HepG2 (cell line): ENCODE data around the gene TOB1. TPM values are rescaled to one million over a fixed set of nuclear protein-coding genes. Genes with fewer than 3 reads are reported as not detected.

Experiments used
- ARNT ChIP-seq: fragments of 450-650 bp; IDR thresholded peaks from 2 replicates; pipeline ENCODE4 v1.6.1; 2017
- FOXM1 ChIP-seq: sonication (generic); formaldehyde crosslinking; IDR thresholded peaks from 2 replicates; pipeline ENCODE4 v1.5.0; 2020; ENCODE audit warnings: missing genetic modification reagents
- MAFF ChIP-seq: IDR thresholded peaks from 2 replicates; pipeline ENCODE4 v1.6.1; 2011; ENCODE audit warnings: low read depth, low read length, improper control_type of control experiment
- NCOA1 ChIP-seq: sonication (generic); formaldehyde crosslinking; IDR thresholded peaks from 2 replicates; pipeline ENCODE4 v1.9.0; 2021; ENCODE audit warnings: missing genetic modification reagents
- ONECUT2 ChIP-seq: sonication (generic); formaldehyde crosslinking; IDR thresholded peaks from 2 replicates; pipeline ENCODE4 v1.4.0; 2020; ENCODE audit warnings: missing genetic modification reagents
- RFX1 ChIP-seq: fragments of 450-650 bp; IDR thresholded peaks from 2 replicates; pipeline ENCODE4 v1.6.1; 2017
- SIN3B ChIP-seq: fragments of 150-350 bp; IDR thresholded peaks from 2 replicates; pipeline ENCODE4 v1.6.1; 2014; ENCODE audit warnings: low read length
- SMAD9 ChIP-seq: sonication (generic); formaldehyde crosslinking; IDR thresholded peaks from 2 replicates; pipeline ENCODE4 v1.5.1; 2020; ENCODE audit warnings: mild to moderate bottlenecking, missing genetic modification reagents
- ZNF124 ChIP-seq: sonication (generic); formaldehyde crosslinking; IDR thresholded peaks from 2 replicates; pipeline ENCODE4 v1.4.0; 2020; ENCODE audit warnings: missing genetic modification reagents
- ZNF20 ChIP-seq: sonication (generic); formaldehyde crosslinking; IDR thresholded peaks from 2 replicates; pipeline ENCODE4 v1.4.0; 2020; ENCODE audit warnings: mild to moderate bottlenecking, moderate library complexity, missing genetic modification reagents
- ZNF253 ChIP-seq: sonication (generic); formaldehyde crosslinking; IDR thresholded peaks from 2 replicates; pipeline ENCODE4 v1.8.0; 2022; ENCODE audit warnings: mild to moderate bottlenecking, missing genetic modification reagents, borderline replicate concordance
- ZNF329 ChIP-seq: sonication (generic); formaldehyde crosslinking; IDR thresholded peaks from 2 replicates; pipeline ENCODE4 v1.9.0; 2021; ENCODE audit warnings: low read depth, mild to moderate bottlenecking, missing genetic modification reagents
- ZNF614 ChIP-seq: IDR thresholded peaks from 2 replicates; pipeline ENCODE4 v1.6.1; 2018; ENCODE audit warnings: missing biosample characterization, missing genetic modification reagents, inconsistent platforms, borderline replicate concordance
- polyA plus RNA-seq, 8 experiments: library from polyadenylated mRNA; depleted of rRNA in 3 of 8; stranded (reverse) in 7 of 8; unstranded in 1 of 8; fragments of >200 nt; fragmentation: Illumina TruSeq in 4 of 8; extraction: Trizol in 4 of 8; gene quantifications; 2 replicates each; pipeline versions ENCODE4 v1.2.1 to v1.2.3, GENCODE V29; 2011 to 2016; ENCODE audit warnings: low read depth in 4 of 8, missing spikeins in 1 of 8, mixed read lengths in 1 of 8; ENCODE audit not compliant: insufficient read depth in 1 of 8
- total RNA-seq, 5 experiments: library from RNA; depleted of rRNA; stranded (reverse); fragments of >200 nt; fragmentation: Illumina TruSeq; extraction: Trizol; gene quantifications; 2 replicates each; pipeline ENCODE4 v1.2.3, GENCODE V29; 2016; ENCODE audit warnings: low read depth in 1 of 5
- TF ChIP-seq, protein P1 (sequence below): sonication (generic); formaldehyde crosslinking; IDR thresholded peaks from 2 replicates; pipeline ENCODE4 v1.5.0; 2020; ENCODE audit warnings: mild to moderate bottlenecking, missing genetic modification reagents, borderline replicate concordance
- TF ChIP-seq, protein P2 (sequence below): sonication (generic); formaldehyde crosslinking; IDR thresholded peaks from 2 replicates; pipeline ENCODE4 v1.5.1; 2020; ENCODE audit warnings: missing genetic modification reagents, mild to moderate bottlenecking, borderline replicate concordance
- TF ChIP-seq, protein P3 (sequence below): sonication (generic); formaldehyde crosslinking; IDR thresholded peaks from one replicate; pipeline ENCODE4 v1.5.1; 2020; ENCODE audit warnings: mild to moderate bottlenecking, missing genetic modification reagents; ENCODE audit errors: not compliant biosample characterization

TOB1 gene
- total and polyA plus RNA-seq, 2 of the 13 experiments (the other 11 are each of a cell fraction or from before 2014, with no cell fraction given), result 21.9 to 57.7 TPM

DNA sequence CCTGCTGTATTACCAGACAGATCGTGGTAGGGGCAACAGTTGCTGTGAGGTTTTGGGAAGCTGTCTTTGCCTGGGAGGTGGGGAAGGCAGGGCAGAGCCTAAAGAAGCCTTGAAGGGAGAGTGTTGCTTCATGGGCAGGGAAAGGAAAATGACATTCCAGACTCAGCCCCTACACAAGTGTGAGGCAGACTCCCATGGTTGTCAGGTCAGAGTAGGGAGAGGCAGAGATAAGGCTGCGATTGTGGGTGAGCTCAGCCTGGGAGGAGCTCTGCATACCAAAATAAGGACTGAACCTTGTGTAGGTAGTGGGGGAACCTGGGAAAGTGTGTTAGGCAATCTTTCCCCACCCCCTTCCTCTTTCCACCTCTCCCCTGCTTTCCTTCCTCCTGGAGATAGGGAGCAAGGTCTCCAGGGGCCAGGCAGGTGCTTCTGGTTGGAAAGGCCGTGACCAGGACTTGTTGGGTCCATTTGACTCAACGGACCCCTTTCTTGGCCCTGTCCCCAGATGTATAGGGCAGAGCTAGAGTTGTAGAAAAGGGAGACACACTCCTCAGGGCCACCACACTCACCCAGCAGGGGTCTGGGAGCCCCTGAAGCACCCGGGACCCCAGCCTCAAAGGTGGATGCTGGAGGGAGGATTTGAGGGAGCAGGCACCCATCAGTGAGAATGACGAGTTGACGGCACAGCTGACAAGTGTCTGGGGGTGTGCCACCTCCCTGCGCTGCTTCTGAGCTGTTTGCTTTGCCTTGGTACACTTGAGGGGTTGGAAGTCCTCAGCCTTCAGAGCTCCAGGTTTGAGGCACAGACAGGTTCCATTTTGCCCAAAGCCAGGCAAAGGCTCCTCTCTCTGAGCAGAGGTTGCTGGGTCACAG lies 18.5 kb upstream of the TOB1 start (continued):
- TF ChIP-seq, protein P1, sequence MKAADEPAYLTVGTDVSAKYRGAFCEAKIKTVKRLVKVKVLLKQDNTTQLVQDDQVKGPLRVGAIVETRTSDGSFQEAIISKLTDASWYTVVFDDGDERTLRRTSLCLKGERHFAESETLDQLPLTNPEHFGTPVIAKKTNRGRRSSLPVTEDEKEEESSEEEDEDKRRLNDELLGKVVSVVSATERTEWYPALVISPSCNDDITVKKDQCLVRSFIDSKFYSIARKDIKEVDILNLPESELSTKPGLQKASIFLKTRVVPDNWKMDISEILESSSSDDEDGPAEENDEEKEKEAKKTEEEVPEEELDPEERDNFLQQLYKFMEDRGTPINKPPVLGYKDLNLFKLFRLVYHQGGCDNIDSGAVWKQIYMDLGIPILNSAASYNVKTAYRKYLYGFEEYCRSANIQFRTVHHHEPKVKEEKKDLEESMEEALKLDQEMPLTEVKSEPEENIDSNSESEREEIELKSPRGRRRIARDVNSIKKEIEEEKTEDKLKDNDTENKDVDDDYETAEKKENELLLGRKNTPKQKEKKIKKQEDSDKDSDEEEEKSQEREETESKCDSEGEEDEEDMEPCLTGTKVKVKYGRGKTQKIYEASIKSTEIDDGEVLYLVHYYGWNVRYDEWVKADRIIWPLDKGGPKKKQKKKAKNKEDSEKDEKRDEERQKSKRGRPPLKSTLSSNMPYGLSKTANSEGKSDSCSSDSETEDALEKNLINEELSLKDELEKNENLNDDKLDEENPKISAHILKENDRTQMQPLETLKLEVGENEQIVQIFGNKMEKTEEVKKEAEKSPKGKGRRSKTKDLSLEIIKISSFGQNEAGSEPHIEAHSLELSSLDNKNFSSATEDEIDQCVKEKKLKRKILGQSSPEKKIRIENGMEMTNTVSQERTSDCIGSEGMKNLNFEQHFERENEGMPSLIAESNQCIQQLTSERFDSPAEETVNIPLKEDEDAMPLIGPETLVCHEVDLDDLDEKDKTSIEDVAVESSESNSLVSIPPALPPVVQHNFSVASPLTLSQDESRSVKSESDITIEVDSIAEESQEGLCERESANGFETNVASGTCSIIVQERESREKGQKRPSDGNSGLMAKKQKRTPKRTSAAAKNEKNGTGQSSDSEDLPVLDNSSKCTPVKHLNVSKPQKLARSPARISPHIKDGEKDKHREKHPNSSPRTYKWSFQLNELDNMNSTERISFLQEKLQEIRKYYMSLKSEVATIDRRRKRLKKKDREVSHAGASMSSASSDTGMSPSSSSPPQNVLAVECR (CRISPR knock-in tag), result peak; percentile 62; the same call in 1 of the 2 replicates
- TF ChIP-seq ZNF329 (no peak), FOXM1 (CRISPR knock-in tag) (no peak), ZNF614 (CRISPR knock-in tag) (peak; percentile 78; the same call in 1 of the 2 replicates), NCOA1 (CRISPR knock-in tag) (peak; percentile 58; the same call in 1 of the 2 replicates), ZNF124 (CRISPR knock-in tag) (no peak; the same call in 1 of the 2 replicates), ARNT (no peak), ZNF253 (CRISPR knock-in tag) (no peak), SIN3B (no peak), SMAD9 (no peak; the same call in 1 of the 2 replicates), MAFF (no peak), ONECUT2 (CRISPR knock-in tag) (no peak), RFX1 (no peak), ZNF20 (CRISPR knock-in tag) (no peak)
- TF ChIP-seq, protein P2, sequence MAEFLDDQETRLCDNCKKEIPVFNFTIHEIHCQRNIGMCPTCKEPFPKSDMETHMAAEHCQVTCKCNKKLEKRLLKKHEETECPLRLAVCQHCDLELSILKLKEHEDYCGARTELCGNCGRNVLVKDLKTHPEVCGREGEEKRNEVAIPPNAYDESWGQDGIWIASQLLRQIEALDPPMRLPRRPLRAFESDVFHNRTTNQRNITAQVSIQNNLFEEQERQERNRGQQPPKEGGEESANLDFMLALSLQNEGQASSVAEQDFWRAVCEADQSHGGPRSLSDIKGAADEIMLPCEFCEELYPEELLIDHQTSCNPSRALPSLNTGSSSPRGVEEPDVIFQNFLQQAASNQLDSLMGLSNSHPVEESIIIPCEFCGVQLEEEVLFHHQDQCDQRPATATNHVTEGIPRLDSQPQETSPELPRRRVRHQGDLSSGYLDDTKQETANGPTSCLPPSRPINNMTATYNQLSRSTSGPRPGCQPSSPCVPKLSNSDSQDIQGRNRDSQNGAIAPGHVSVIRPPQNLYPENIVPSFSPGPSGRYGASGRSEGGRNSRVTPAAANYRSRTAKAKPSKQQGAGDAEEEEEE (CRISPR knock-in tag), result no peak
- TF ChIP-seq, protein P3, sequence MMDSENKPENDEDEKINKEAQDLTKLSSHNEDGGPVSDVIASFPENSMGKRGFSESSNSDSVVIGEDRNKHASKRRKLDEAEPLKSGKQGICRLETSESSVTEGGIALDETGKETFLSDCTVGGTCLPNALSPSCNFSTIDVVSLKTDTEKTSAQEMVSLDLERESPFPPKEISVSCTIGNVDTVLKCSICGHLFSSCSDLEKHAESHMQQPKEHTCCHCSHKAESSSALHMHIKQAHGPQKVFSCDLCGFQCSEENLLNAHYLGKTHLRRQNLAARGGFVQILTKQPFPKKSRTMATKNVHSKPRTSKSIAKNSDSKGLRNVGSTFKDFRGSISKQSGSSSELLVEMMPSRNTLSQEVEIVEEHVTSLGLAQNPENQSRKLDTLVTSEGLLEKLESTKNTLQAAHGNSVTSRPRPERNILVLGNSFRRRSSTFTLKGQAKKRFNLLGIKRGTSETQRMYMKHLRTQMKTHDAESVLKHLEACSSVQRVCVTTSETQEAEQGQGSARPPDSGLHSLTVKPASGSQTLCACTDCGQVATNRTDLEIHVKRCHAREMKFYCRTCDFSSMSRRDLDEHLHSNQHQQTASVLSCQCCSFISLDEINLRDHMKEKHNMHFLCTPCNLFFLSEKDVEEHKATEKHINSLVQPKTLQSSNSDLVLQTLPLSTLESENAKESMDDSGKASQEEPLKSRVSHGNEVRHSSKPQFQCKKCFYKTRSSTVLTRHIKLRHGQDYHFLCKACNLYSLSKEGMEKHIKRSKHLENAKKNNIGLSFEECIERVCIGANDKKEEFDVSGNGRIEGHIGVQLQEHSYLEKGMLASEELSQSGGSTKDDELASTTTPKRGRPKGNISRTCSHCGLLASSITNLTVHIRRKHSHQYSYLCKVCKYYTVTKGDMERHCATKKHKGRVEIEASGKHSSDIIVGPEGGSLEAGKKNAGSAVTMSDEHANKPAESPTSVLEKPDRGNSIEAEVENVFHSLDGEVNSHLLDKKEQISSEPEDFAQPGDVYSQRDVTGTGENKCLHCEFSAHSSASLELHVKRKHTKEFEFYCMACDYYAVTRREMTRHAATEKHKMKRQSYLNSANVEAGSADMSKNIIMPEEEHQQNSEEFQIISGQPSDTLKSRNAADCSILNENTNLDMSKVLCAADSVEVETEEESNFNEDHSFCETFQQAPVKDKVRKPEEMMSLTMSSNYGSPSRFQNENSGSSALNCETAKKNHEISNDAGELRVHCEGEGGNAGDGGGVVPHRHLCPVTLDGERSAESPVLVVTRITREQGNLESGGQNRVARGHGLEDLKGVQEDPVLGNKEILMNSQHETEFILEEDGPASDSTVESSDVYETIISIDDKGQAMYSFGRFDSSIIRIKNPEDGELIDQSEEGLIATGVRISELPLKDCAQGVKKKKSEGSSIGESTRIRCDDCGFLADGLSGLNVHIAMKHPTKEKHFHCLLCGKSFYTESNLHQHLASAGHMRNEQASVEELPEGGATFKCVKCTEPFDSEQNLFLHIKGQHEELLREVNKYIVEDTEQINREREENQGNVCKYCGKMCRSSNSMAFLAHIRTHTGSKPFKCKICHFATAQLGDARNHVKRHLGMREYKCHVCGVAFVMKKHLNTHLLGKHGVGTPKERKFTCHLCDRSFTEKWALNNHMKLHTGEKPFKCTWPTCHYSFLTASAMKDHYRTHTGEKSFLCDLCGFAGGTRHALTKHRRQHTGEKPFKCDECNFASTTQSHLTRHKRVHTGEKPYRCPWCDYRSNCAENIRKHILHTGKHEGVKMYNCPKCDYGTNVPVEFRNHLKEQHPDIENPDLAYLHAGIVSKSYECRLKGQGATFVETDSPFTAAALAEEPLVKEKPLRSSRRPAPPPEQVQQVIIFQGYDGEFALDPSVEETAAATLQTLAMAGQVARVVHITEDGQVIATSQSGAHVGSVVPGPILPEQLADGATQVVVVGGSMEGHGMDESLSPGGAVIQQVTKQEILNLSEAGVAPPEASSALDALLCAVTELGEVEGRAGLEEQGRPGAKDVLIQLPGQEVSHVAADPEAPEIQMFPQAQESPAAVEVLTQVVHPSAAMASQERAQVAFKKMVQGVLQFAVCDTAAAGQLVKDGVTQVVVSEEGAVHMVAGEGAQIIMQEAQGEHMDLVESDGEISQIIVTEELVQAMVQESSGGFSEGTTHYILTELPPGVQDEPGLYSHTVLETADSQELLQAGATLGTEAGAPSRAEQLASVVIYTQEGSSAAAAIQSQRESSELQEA (CRISPR knock-in tag), result no peak
